PFSK-1 (cell line): ENCODE data around the gene MXI1.

Experiments
- FOXP2 ChIP-seq: optimal IDR thresholded peaks from 2 replicates; pipeline ENCODE3; 2011; ENCODE audit warnings: borderline replicate concordance, control low read depth, inconsistent platforms; ENCODE audit not compliant: insufficient read depth; ENCODE audit errors: extremely low read length, extremely low read depth
- POLR2AphosphoS5 ChIP-seq: IDR thresholded peaks from 2 replicates; pipeline ENCODE4 v1.6.1; 2012; ENCODE audit warnings: low read depth, mild to moderate bottlenecking, control low read depth, low read length, moderate library complexity
- SIN3A ChIP-seq: IDR thresholded peaks from 2 replicates; pipeline ENCODE4 v1.6.1; 2012; ENCODE audit warnings: mild to moderate bottlenecking, low read length, moderate library complexity, borderline replicate concordance; ENCODE audit not compliant: insufficient read depth
- TAF1 ChIP-seq: IDR thresholded peaks from 2 replicates; pipeline ENCODE4 v1.6.1; 2012; ENCODE audit warnings: low read length, control low read depth, borderline replicate concordance; ENCODE audit not compliant: insufficient read depth
- TF ChIP-seq, protein P1 (sequence below), 2 experiments: IDR thresholded peaks; 2 replicates each; pipeline versions ENCODE4 v1.6.1 to v1.8.0; 2011 to 2012; ENCODE audit warnings: low read depth in 2 of 2, low read length in 2 of 2, control low read depth in 1 of 2, inconsistent platforms in 1 of 2, mild to moderate bottlenecking in 1 of 2, moderate library complexity in 1 of 2; ENCODE audit not compliant: insufficient read depth in 1 of 2

The MXI1 gene

GRCh38 chr10:110218632-110219031, 11.2 kb downstream of the MXI1 start:
- TF ChIP-seq, protein P1, sequence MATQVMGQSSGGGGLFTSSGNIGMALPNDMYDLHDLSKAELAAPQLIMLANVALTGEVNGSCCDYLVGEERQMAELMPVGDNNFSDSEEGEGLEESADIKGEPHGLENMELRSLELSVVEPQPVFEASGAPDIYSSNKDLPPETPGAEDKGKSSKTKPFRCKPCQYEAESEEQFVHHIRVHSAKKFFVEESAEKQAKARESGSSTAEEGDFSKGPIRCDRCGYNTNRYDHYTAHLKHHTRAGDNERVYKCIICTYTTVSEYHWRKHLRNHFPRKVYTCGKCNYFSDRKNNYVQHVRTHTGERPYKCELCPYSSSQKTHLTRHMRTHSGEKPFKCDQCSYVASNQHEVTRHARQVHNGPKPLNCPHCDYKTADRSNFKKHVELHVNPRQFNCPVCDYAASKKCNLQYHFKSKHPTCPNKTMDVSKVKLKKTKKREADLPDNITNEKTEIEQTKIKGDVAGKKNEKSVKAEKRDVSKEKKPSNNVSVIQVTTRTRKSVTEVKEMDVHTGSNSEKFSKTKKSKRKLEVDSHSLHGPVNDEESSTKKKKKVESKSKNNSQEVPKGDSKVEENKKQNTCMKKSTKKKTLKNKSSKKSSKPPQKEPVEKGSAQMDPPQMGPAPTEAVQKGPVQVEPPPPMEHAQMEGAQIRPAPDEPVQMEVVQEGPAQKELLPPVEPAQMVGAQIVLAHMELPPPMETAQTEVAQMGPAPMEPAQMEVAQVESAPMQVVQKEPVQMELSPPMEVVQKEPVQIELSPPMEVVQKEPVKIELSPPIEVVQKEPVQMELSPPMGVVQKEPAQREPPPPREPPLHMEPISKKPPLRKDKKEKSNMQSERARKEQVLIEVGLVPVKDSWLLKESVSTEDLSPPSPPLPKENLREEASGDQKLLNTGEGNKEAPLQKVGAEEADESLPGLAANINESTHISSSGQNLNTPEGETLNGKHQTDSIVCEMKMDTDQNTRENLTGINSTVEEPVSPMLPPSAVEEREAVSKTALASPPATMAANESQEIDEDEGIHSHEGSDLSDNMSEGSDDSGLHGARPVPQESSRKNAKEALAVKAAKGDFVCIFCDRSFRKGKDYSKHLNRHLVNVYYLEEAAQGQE (IDR thresholded peaks at IDR 0.05; ENCODE audit: insufficient read depth in 1 of 2, low read depth in 2 of 2, low read length in 2 of 2) = no peak
- TF ChIP-seq FOXP2 (no peak), POLR2AphosphoS5 (no peak), TAF1 (no peak), SIN3A (no peak)

GRCh38 chr10:110219884-110220283, 12.5 kb downstream of the MXI1 start:
- TF ChIP-seq TAF1 (no peak), POLR2AphosphoS5 (no peak), FOXP2 (no peak), SIN3A (no peak)
- TF ChIP-seq, protein P1 (IDR thresholded peaks at IDR 0.05; ENCODE audit: insufficient read depth in 1 of 2, low read depth in 2 of 2, low read length in 2 of 2) = no peak

- TF ChIP-seq SIN3A = no peak
- TF ChIP-seq TAF1 = no peak
- no peak for TF ChIP-seq FOXP2
- TF ChIP-seq, protein P1 (IDR thresholded peaks at IDR 0.05; ENCODE audit: insufficient read depth in 1 of 2, low read depth in 2 of 2, low read length in 2 of 2) = no peak
- TF ChIP-seq POLR2AphosphoS5 = no peak
Measured at GRCh38 chr10:110220398-110220797, 13.0 kb downstream of the MXI1 start.

DNA sequence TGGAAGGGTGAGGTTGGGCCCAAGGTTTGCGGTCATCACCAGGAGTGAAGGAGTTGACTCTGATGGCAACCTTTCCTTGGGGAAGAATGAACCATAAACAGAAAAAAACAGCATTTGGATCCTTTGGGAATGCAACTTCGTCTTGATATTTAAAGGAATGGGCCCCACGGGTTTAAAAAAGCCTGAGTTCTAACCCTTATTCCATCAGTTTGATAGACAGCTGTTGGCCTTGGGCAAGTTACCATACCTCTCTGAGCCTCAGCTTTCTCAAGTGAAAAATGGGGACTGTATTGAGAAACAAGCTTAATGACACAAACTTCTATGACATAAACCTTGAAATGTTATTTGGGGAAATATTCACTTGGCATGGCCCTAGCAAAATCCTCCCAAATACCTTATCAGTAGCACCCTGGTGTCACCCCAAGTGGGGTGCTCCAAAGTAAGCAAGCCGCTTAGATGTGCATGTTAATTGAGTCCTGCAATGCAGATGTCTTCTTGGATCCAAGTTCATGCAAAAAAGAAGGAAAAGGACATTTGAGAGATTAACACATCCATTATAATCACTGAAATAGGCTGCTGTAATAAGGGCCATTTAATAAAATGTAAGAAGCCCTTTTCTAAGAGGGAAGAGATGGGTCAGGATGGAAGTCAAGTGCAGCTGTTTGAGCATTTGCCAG, 13.8 kb downstream of the MXI1 start:
- TF ChIP-seq SIN3A (no peak), POLR2AphosphoS5 (no peak), FOXP2 (no peak), TAF1 (no peak)
- TF ChIP-seq, protein P1 (IDR thresholded peaks at IDR 0.05; ENCODE audit: insufficient read depth in 1 of 2, low read depth in 2 of 2, low read length in 2 of 2) = no peak
